ENCODE data around the gene FSCB. TPM values are rescaled to one million over a fixed set of nuclear protein-coding genes. Genes with fewer than 3 reads are reported as not detected.
"Not testable (repeated sequence)": the region's sequence is repeated elsewhere in the genome, so short reads cannot be mapped to it uniquely, and the experiment has no call there.

The FSCB gene, protein sequence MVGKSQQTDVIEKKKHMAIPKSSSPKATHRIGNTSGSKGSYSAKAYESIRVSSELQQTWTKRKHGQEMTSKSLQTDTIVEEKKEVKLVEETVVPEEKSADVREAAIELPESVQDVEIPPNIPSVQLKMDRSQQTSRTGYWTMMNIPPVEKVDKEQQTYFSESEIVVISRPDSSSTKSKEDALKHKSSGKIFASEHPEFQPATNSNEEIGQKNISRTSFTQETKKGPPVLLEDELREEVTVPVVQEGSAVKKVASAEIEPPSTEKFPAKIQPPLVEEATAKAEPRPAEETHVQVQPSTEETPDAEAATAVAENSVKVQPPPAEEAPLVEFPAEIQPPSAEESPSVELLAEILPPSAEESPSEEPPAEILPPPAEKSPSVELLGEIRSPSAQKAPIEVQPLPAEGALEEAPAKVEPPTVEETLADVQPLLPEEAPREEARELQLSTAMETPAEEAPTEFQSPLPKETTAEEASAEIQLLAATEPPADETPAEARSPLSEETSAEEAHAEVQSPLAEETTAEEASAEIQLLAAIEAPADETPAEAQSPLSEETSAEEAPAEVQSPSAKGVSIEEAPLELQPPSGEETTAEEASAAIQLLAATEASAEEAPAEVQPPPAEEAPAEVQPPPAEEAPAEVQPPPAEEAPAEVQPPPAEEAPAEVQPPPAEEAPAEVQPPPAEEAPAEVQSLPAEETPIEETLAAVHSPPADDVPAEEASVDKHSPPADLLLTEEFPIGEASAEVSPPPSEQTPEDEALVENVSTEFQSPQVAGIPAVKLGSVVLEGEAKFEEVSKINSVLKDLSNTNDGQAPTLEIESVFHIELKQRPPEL
- not detected for total RNA-seq

DNA sequence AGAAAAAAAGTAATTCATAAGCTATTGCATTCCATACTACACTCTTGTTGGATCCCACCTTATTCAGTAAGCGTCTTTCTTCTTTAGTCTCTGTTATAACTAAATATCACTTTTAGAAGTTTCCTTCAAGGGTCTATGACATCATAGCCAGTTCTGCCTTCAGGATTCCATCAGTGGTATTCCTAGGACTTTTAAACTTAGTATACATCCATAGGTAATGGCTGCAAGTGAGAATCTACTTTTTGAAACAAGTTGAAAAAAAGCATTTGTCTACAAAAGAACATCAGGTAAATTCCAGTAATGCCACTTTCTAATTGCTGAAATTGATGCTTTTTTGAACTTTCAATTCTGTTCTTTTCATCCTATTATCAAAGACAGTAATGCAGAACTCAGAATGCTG is at the start of gene FSCB:
Gene FSCB, minus strand, starts transcription at position 101 of the 400 bp plus-strand sequence. CDS start 296 bp downstream, outside the sequence.
- no peak within 1 kb of the TSS for H3K27ac Mint-ChIP-seq
- no peak for DNase-seq
- H3K36me3 Mint-ChIP-seq (ENCODE audit: insufficient read depth in 2 of 2) = no peaks in the 10 kb centered on the region
- H3K4me1 Mint-ChIP-seq (ENCODE audit: low read depth) = no peaks in the 10 kb centered on the region
- H3K27me3 Mint-ChIP-seq (ENCODE audit: low read depth) = no peaks in the 10 kb centered on the region
- no peak for ATAC-seq (replicated peaks in 1 of 2)
- H3K4me3 Mint-ChIP-seq = no peak within 1 kb of the TSS
- H3K9me3 Mint-ChIP-seq = peaks cover 4 to 5% of the 10 kb centered on the region in 2 donors

DNA sequence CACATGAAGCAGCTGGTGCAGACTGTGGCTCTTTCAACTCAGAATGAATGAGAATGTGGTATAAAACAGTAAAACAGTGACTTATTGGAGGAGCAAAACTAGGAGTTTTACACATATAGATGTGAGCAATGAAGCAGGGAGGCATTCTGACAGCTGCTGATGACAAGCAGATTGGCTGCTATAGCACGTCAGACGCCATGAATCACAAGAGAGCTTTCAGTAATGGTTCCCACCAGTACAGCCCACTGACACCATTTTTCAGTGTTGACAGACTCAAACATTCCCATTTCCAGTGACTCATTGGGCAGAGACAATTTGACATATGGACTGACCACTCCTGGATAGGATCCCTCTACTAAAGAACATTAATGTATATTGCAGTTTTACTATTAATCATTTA is 24.6 kb upstream of the FSCB start:
- Mint-ChIP-seq H3K9me3 (peaks cover 2 to 3% of the 10 kb centered on the region in 2 donors), H3K27me3 (ENCODE audit: low read depth) (no peaks in the 10 kb centered on the region), H3K4me3 (no peak overlapping the region), H3K4me1 (ENCODE audit: low read depth) (no peaks in the 10 kb centered on the region), H3K36me3 (ENCODE audit: insufficient read depth in 2 of 2) (no peaks in the 10 kb centered on the region), H3K27ac (no peak overlapping the region)
- DNase-seq = no peak
- ATAC-seq (replicated peaks in 1 of 2) = no peak

DNA sequence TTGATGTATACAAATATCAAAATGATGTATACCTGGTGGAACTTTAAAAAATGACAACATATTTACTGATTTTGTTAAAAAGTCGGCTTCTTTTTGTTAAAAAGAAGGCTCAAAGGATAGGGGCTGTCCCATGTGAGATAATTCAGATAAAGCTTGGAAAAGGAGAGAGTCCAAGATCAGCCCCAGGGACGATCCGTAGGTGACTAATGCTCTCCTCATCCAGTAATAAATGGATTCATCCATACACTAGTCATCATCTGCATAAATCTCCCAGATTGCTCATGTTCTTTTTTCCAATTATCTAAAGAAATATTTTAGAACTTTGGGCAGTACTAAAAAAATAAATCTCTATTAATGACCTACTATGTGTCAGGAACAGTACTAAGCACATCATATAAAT is 23.4 kb upstream of the FSCB start:
- Mint-ChIP-seq H3K9me3 (peaks cover 2 to 3% of the 10 kb centered on the region in 2 donors), H3K4me3 (no peak overlapping the region), H3K27me3 (ENCODE audit: low read depth) (no peaks in the 10 kb centered on the region), H3K4me1 (ENCODE audit: low read depth) (no peaks in the 10 kb centered on the region), H3K27ac (no peak overlapping the region), H3K36me3 (ENCODE audit: insufficient read depth in 2 of 2) (no peaks in the 10 kb centered on the region)
- DNase-seq = no peak
- no peak for ATAC-seq (replicated peaks in 1 of 2)

DNA sequence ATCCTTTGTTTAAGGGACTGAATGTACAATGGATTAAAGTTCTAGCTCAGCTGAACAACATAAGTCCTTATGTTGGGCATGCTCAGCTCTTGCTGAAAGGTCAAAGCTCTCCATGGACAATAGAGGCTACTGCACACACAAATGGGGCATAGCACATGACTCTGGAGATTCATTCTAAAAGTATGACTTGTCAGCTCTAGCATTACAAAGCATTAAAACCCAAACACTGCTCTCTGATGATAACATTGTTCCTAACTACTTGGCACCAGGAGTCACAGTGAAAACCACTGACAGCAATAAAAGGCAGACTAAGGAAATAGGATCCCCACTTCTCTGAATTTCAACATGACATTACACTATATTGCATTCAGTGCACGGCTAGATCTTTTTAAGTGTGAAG is 21.9 kb upstream of the FSCB start:
- Mint-ChIP-seq H3K27ac (no peak overlapping the region), H3K4me1 (ENCODE audit: low read depth) (no peaks in the 10 kb centered on the region), H3K27me3 (ENCODE audit: low read depth) (no peaks in the 10 kb centered on the region), H3K36me3 (ENCODE audit: insufficient read depth in 2 of 2) (no peaks in the 10 kb centered on the region), H3K9me3 (peaks cover 2 to 3% of the 10 kb centered on the region in 2 donors), H3K4me3 (no peak overlapping the region)
- ATAC-seq (replicated peaks in 1 of 2) (no peak), DNase-seq (no peak)

DNA sequence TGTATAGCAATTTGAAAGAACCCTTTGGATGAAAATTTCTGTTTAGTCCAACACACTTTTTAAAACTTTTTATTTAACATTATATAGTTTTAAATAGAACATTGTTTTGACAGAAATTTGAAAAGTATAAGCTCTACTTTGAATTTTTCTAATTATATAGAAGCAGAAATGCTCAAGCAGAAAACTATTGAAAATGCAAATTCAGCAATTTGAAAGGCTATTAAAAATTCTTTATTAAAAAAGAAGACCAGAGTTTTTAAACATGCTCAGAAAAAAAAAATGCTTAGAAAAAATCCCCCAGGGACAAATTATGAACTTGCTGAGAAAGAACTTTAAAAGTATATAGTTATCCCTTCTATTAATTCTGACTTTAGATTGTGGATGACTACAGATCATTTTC is 21.1 kb upstream of the FSCB start:
- no peak overlapping the region for H3K4me3 Mint-ChIP-seq
- ATAC-seq (replicated peaks in 1 of 2) (no peak), DNase-seq (no peak)
- no peaks in the 10 kb centered on the region for H3K9me3 Mint-ChIP-seq
- H3K27ac Mint-ChIP-seq = no peak overlapping the region
- H3K27me3 Mint-ChIP-seq (ENCODE audit: low read depth) = no peaks in the 10 kb centered on the region
- H3K36me3 Mint-ChIP-seq (ENCODE audit: insufficient read depth in 2 of 2) = no peaks in the 10 kb centered on the region
- no peaks in the 10 kb centered on the region for H3K4me1 Mint-ChIP-seq (ENCODE audit: low read depth)

DNA sequence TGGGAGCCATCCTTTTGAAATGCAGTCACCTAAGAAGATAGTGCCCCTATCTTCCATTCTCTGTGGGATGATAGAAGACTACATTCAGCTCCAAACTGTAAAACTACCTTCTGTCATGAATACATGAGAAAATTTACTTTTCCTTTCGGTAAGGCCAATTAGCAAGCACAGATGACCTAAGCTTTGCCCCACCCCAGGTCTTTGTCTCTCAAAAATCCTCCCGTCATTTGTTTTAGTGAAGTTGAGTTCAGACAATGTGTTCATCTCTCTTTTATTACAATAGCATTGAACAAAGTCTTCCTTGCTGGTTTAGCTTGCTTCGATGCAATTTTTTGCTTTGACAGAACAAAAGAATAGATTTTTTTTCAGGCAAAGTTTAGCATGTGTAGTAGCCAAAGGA is 18.2 kb upstream of the FSCB start:
- H3K4me3 Mint-ChIP-seq = no peak overlapping the region
- H3K27me3 Mint-ChIP-seq (ENCODE audit: low read depth) = no peaks in the 10 kb centered on the region
- no peaks in the 10 kb centered on the region for H3K4me1 Mint-ChIP-seq (ENCODE audit: low read depth)
- ATAC-seq (replicated peaks in 1 of 2) (no peak), DNase-seq (no peak)
- H3K27ac Mint-ChIP-seq = no peak overlapping the region
- H3K9me3 Mint-ChIP-seq = peaks cover 1 to 3% of the 10 kb centered on the region in 2 donors
- H3K36me3 Mint-ChIP-seq (ENCODE audit: insufficient read depth in 2 of 2) = no peaks in the 10 kb centered on the region

DNA sequence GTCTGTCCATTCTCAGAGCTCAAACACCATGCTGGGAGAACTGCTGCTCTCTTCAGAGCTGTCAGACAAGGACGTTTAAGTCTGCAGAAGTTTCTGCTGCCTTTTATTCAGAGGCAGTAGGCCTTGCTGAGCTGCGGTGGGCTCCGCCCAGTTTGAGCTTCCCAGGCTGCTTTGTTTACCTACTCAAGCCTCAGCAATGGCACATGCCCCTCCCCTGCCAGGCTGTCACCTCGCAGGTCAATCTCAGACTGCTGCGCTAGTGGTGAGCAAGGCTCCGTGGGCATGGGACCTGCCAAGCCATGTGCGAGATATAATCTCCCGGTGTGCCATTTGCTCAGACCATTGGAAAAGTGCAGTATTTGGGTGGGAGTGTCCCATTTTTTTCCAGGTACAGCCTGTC is 8.6 kb upstream of the FSCB start:
- not testable (repeated sequence) for H3K27ac Mint-ChIP-seq; H3K27me3 Mint-ChIP-seq (ENCODE audit: low read depth); DNase-seq; H3K36me3 Mint-ChIP-seq (ENCODE audit: insufficient read depth in 2 of 2); H3K4me1 Mint-ChIP-seq (ENCODE audit: low read depth); H3K4me3 Mint-ChIP-seq; ATAC-seq (replicated peaks in 1 of 2)
- H3K9me3 Mint-ChIP-seq = peaks cover 8 to 12% of the 10 kb centered on the region in 2 donors

DNA sequence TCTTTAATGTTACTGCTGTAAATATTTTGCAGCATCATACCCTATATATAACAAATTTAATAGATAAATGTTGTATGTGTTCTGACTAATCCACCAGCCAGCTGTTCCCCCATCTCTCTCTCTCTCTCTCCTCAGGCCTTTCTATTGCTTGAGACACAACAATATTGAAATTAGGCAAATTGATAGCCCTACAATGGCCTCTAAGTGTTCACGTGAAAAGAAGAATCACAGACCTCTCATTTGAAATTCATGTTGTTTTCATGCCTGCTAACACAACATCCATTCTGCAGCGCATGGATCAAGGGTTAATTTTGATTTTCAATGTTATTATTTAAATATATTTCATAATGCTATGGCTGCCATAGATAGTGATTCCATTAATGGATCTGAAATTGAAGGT is 1.8 kb upstream of the FSCB start:
- Mint-ChIP-seq H3K27me3 (ENCODE audit: low read depth) (no peaks in the 10 kb centered on the region), H3K27ac (no peak overlapping the region), H3K4me3 (no peak overlapping the region), H3K36me3 (ENCODE audit: insufficient read depth in 2 of 2) (no peaks in the 10 kb centered on the region), H3K9me3 (peaks cover 4 to 9% of the 10 kb centered on the region in 2 donors), H3K4me1 (ENCODE audit: low read depth) (no peaks in the 10 kb centered on the region)
- DNase-seq (no peak), ATAC-seq (replicated peaks in 1 of 2) (no peak)

DNA sequence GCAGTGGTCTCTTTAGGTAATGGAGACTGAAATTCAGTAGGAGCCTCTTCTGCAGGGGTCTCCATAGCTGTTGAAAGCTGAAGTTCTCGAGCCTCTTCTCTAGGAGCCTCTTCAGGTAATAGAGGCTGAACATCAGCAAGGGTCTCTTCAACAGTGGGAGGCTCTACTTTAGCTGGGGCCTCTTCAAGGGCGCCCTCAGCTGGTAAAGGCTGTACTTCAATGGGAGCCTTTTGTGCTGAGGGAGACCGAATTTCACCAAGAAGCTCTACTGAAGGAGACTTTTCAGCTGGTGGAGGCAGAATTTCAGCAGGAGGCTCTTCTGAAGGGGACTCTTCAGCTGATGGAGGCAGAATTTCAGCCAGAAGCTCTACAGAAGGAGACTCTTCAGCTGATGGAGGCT is 1.5 kb downstream of the FSCB start:
- Mint-ChIP-seq H3K4me1 (ENCODE audit: low read depth) (no peaks in the 10 kb centered on the region), H3K27ac (no peak overlapping the region), H3K27me3 (ENCODE audit: low read depth) (no peaks in the 10 kb centered on the region), H3K9me3 (peaks cover 3 to 4% of the 10 kb centered on the region in 2 donors), H3K4me3 (no peak overlapping the region), H3K36me3 (ENCODE audit: insufficient read depth in 2 of 2) (no peaks in the 10 kb centered on the region)
- no peak for DNase-seq
- no peak for ATAC-seq (replicated peaks in 1 of 2)

DNA sequence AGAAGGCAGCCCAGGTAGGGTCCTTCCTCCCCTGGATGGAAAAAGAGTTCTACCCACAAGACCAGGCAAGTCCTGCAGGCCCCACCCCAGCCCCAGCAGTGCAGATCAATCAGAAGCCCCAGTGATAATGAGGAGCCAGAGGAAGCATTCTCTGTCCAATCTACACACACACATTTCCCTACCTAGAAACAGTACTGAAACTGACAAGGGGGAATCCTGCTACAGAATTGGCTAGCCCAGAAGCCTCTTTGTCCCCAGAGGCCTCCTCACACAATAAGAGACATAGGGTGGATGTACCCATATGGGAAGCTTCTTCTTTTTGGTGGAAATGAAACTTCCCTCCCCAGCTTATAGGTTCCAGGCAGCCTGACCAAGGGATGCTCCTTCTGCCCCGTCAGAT is 9.9 kb downstream of the FSCB start:
- Mint-ChIP-seq H3K9me3 (peaks cover 3 to 5% of the 10 kb centered on the region in 2 donors), H3K36me3 (ENCODE audit: insufficient read depth in 2 of 2) (no peaks in the 10 kb centered on the region), H3K4me3 (no peak overlapping the region), H3K4me1 (ENCODE audit: low read depth) (no peaks in the 10 kb centered on the region), H3K27me3 (ENCODE audit: low read depth) (no peaks in the 10 kb centered on the region), H3K27ac (no peak overlapping the region)
- ATAC-seq (replicated peaks in 1 of 2) (no peak), DNase-seq (no peak)

DNA sequence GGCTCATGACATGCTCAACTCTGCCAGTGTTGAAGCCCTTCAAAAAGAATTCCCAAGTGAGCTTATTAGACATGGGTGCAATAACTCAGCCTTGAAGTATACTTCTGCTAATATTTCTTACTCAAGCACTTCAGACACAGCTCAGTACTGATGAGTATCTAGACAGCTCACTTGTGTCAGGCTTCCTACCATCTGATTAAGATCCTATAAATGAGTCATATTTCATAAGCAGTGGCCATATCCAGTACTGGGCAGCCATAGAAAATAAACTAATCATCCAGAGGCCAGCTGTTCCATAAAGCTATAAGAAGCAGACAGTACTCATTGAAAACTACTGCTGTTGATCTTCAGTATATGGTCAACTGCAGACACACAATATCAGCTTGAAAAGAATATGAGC is 12.9 kb downstream of the FSCB start:
- H3K4me1 Mint-ChIP-seq (ENCODE audit: low read depth) = no peaks in the 10 kb centered on the region

DNA sequence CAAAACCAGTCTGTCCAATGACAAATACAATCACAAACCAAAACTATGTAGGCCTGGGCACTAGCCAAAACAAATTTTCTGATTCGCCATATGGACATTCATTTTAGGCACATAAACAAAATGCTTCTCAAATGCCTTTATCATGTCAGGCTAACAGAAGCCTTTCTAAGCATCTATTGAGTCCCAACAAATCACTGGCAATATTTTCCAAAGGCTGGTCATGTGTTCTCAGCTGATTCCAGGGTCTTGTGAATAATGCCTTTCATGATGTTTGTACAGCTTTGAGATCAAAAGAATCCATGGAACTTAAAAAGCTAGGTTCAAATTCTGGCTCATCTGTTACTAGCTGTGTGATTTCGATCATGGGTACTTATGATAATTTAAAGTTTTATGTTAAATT is 16.1 kb downstream of the FSCB start:
- peaks cover 0 to 1% of the 10 kb centered on the region in 2 donors for H3K36me3 Mint-ChIP-seq (ENCODE audit: insufficient read depth in 2 of 2)
- H3K27ac Mint-ChIP-seq = no peak overlapping the region
- no peak overlapping the region for H3K4me3 Mint-ChIP-seq
- H3K27me3 Mint-ChIP-seq (ENCODE audit: low read depth) = no peaks in the 10 kb centered on the region
- H3K4me1 Mint-ChIP-seq (ENCODE audit: low read depth) = no peaks in the 10 kb centered on the region
- H3K9me3 Mint-ChIP-seq = peaks cover 4 to 6% of the 10 kb centered on the region in 2 donors
- DNase-seq (no peak), ATAC-seq (replicated peaks in 1 of 2) (no peak)

More for the DNA sequence above, 12.9 kb downstream of the FSCB start:
- Mint-ChIP-seq H3K9me3 (peaks cover 3 to 5% of the 10 kb centered on the region in 2 donors), H3K27ac (no peak overlapping the region), H3K4me3 (no peak overlapping the region), H3K27me3 (ENCODE audit: low read depth) (no peaks in the 10 kb centered on the region), H3K36me3 (ENCODE audit: insufficient read depth in 2 of 2) (no peaks in the 10 kb centered on the region)
- no peak for DNase-seq
- ATAC-seq (replicated peaks in 1 of 2) = no peak

DNA sequence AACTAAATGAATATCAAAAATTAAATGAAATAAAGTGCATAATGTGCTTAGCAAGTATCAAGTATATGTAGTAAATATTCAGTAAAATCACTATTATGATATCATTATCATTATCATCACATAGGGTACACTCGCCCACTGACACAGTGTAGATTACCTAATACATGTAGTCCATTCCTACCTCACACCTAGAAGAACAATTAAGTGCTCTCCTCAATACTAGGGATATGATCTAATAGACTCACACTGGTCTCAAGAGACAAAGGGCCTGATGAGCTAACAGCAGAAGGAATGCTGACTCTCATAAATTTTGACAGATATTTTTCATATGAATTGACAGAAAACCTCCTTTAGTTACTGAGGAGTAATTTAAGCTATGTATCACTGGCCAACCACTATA is 29.1 kb downstream of the FSCB start:
- Mint-ChIP-seq H3K27me3 (ENCODE audit: low read depth) (no peaks in the 10 kb centered on the region), H3K36me3 (ENCODE audit: insufficient read depth in 2 of 2) (peaks cover 1 to 3% of the 10 kb centered on the region in 2 donors), H3K9me3 (peaks cover 4 to 15% of the 10 kb centered on the region in 2 donors), H3K27ac (no peak overlapping the region), H3K4me1 (ENCODE audit: low read depth) (no peaks in the 10 kb centered on the region), H3K4me3 (no peak overlapping the region)
- no peak for DNase-seq
- no peak for ATAC-seq (replicated peaks in 1 of 2)

Measured in activated T-cell treated with anti-CD3 and anti-CD28 coated beads, Interleukin-2, amount 50 U/mL, for 72 hours (primary cell).